GM12878 (cell line): ENCODE measurements around the gene SLC35F3. TPM values are rescaled to one million over a fixed set of nuclear protein-coding genes. Genes with fewer than 3 reads are reported as not detected.

Experiments
- ATAC-seq: fragments of 200-7000 bp; cut with Tn5 transposase; 3 replicates; pipeline ENCODE4 v1.9.1; 2020; ENCODE audit warnings: mild to moderate bottlenecking, moderate library complexity
- BruUV-seq: library from RNA; stranded (reverse); fragments of 400-500 nt; replicated peaks from 2 replicates; lab custom pipeline; 2021; lab: Mats Ljungman, UMichigan
- CTCF ChIA-PET: fragments of 300-600 bp; sonication (Branson Sonifier 250); formaldehyde crosslinking; extraction: SDS; loops from one replicate; lab custom pipeline; 2021; ENCODE audit warnings: inconsistent platforms; lab: Yijun Ruan, JAX
- POLR2A ChIA-PET: fragments of 350-600 bp; formaldehyde crosslinking; extraction: SDS; loops from one replicate; lab custom pipeline; 2021; ENCODE audit warnings: inconsistent platforms; lab: Charles Lee
- RAD21 ChIA-PET: fragments of 300-600 bp; sonication (Branson Sonifier 250); formaldehyde crosslinking; loops from one replicate; lab custom pipeline; 2023; ENCODE audit warnings: antibody characterized with exemption; ENCODE audit not compliant: unreplicated experiment; lab: Charles Lee
- SMC1A ChIA-PET: fragments of 300-600 bp; sonication (Branson Sonifier 250); formaldehyde crosslinking; loops from one replicate; lab custom pipeline; 2023; ENCODE audit not compliant: unreplicated experiment, uncharacterized antibody; lab: Charles Lee
- DNase-seq: peaks from one replicate; pipeline ENCODE4 v3.0.0-alpha.2; 2011; ENCODE audit warnings: low read depth, low spot score
- FAIRE-seq: peaks from 3 replicates; lab custom pipeline; 2011; peaks lifted over from hg19 to GRCh38; lab: Jason Lieb, UNC
- H2AFZ ChIP-seq: 2 replicates; pipeline ENCODE4 v1.6.0; 2011; ENCODE audit warnings: low read depth, low read length, control low read depth; ENCODE audit not compliant: control insufficient read depth
- H3K27ac ChIP-seq: 2 replicates; pipeline ENCODE4 v1.5.1; 2011; ENCODE audit warnings: control low read depth; ENCODE audit not compliant: control insufficient read depth, insufficient read depth
- H3K27me3 ChIP-seq, 2 experiments: replicated peaks in 1 of 2; 2 replicates each; pipeline versions ENCODE4 v1.6.0 to v1.6.1; 2011; ENCODE audit warnings: low read length in 1 of 2; ENCODE audit not compliant: control insufficient read depth in 2 of 2, insufficient read depth in 2 of 2
- H3K36me3 ChIP-seq, 2 experiments: 2 replicates each; pipeline ENCODE4 v1.5.1; 2011; ENCODE audit warnings: low read length in 1 of 2; ENCODE audit not compliant: control insufficient read depth in 2 of 2, insufficient read depth in 2 of 2
- H3K4me1 ChIP-seq: 2 replicates; pipeline ENCODE4 v1.6.1; 2011; ENCODE audit warnings: mild to moderate bottlenecking, low read length, moderate library complexity, mixed read lengths; ENCODE audit not compliant: control insufficient read depth, insufficient read depth
- H3K4me2 ChIP-seq: 2 replicates; pipeline ENCODE4 v1.6.0; 2011; ENCODE audit warnings: control low read depth; ENCODE audit not compliant: control insufficient read depth, insufficient read depth
- H3K4me3 ChIP-seq: fragments of 200-600 bp; sonication (generic); 2 replicates; pipeline ENCODE4 v1.5.1; 2016
- H3K79me2 ChIP-seq: 2 replicates; pipeline ENCODE4 v1.6.0; 2011; ENCODE audit warnings: low read length; ENCODE audit not compliant: control insufficient read depth, insufficient read depth
- H3K9ac ChIP-seq: 2 replicates; pipeline ENCODE4 v1.8.0; 2011; ENCODE audit warnings: low read length, control low read depth, mixed read lengths; ENCODE audit not compliant: control insufficient read depth, insufficient read depth
- H3K9me3 ChIP-seq: replicated peaks from 3 replicates; pipeline ENCODE4 v1.5.1; 2011; ENCODE audit warnings: mild to moderate bottlenecking, low read length; ENCODE audit not compliant: control insufficient read depth, insufficient read depth
- H4K20me1 ChIP-seq: 2 replicates; pipeline ENCODE4 v1.6.0; 2011; ENCODE audit not compliant: control insufficient read depth, insufficient read depth
- BACH1 ChIP-seq: fragments of 450-650 bp; IDR thresholded peaks from 2 replicates; pipeline ENCODE4 v1.6.1; 2017; ENCODE audit warnings: mild to moderate bottlenecking, borderline replicate concordance
- BCLAF1 ChIP-seq: fragments of 450-650 bp; IDR thresholded peaks from 2 replicates; pipeline ENCODE4 v1.6.1; 2017; ENCODE audit warnings: antibody characterized with exemption, mild to moderate bottlenecking, moderate library complexity
- BMI1 ChIP-seq: fragments of 450-650 bp; IDR thresholded peaks from 2 replicates; pipeline ENCODE4 v1.6.1; 2016; ENCODE audit warnings: mild to moderate bottlenecking, moderate library complexity, borderline replicate concordance
- FOXK2 ChIP-seq: fragments of 450-650 bp; IDR thresholded peaks from 2 replicates; pipeline ENCODE4 v1.6.1; 2017; ENCODE audit warnings: mild to moderate bottlenecking, moderate library complexity
- JUNB ChIP-seq: IDR thresholded peaks from 2 replicates; pipeline ENCODE4 v1.6.1; 2016; ENCODE audit warnings: antibody characterized with exemption, mild to moderate bottlenecking
- MTA3 ChIP-seq: IDR thresholded peaks from 2 replicates; pipeline ENCODE4 v1.6.1; 2012; ENCODE audit warnings: low read length, inconsistent platforms, borderline replicate concordance
- ZBED1 ChIP-seq: IDR thresholded peaks from 2 replicates; pipeline ENCODE4 v1.6.1; 2016; ENCODE audit warnings: borderline replicate concordance
- WGBS: methylation state at CpG from one replicate; pipeline ENCODE4 v1.1.6; 2016; ENCODE audit warnings: low lambda C conversion rate; ENCODE audit not compliant: insufficient replicate concordance, insufficient coverage; ENCODE audit errors: missing lambda C conversion rate; 5-methylcytosine and 5-hydroxymethylcytosine counted together
- in situ Hi-C: fragments of 300-500 bp; cut with MboI; formaldehyde crosslinking; loops from 9 replicates; pipeline ENCODE4 v1.14.3; 2018; ENCODE audit warnings: mixed read lengths
- intact Hi-C: fragments of 100-400 bp; cut with micrococcal nuclease; formaldehyde crosslinking; loops from one replicate; pipeline ENCODE4 v1.14.2; 2022; ENCODE audit not compliant: unreplicated experiment
- polyA plus RNA-seq, 11 experiments: library from polyadenylated mRNA; depleted of rRNA in 4 of 11; unstranded in 6 of 11; stranded (reverse) in 5 of 11; fragments of >200 nt; fragmentation: Nextera tagmentation in 4 of 11; fragmentation: Illumina TruSeq in 1 of 11; extraction: Ambion mirVana in 4 of 11; extraction: Trizol in 1 of 11; gene quantifications; 1 replicate in 1 of 11; 2 replicates in 10 of 11; pipeline versions ENCODE4 v1.2.1 to v1.2.3, GENCODE V29; 2011 to 2016; ENCODE audit warnings: inconsistent platforms in 2 of 11, missing spikeins in 2 of 11, low read depth in 1 of 11
- total RNA-seq, 4 experiments: library from RNA; depleted of rRNA in 3 of 4; stranded (reverse); fragments of >200 nt in 3 of 4; fragmentation: Illumina TruSeq in 1 of 4; extraction: Trizol in 1 of 4; gene quantifications; 2 replicates each; pipeline versions ENCODE4 v1.2.1 to v1.2.3, GENCODE V29; 2013 to 2021
- TF ChIP-seq, protein P1 (sequence below): fragments of 150-350 bp; IDR thresholded peaks from 2 replicates; pipeline ENCODE4 v1.6.1; 2014; ENCODE audit warnings: mild to moderate bottlenecking, low read depth, low read length
- TF ChIP-seq, protein P2 (sequence below): IDR thresholded peaks from 2 replicates; pipeline ENCODE4 v1.6.1; 2012; ENCODE audit warnings: improper control_type of control experiment, low read depth, low read length; ENCODE audit not compliant: insufficient replicate concordance
- TF ChIP-seq, protein P3 (sequence below): fragments of 450-650 bp; IDR thresholded peaks from 2 replicates; pipeline ENCODE4 v1.6.1; 2016; ENCODE audit warnings: mild to moderate bottlenecking

Gene SLC35F3
- total and polyA plus RNA-seq, 10 of the 15 experiments (the other 5 are each of a cell fraction or from before 2014, with no cell fraction given) = 1.0 to 8.6 (median 5.7) TPM

- in situ Hi-C loops (loop anchor here (25.0 kb wide), 1 partner anchor 88 kb away; no protein-coding TSS in a partner anchor), intact Hi-C loops (no loop called here)
- DNase-seq (no peak), ATAC-seq (no peak), FAIRE-seq (no peak)
- Histone ChIP-seq H4K20me1 (no peaks in the 10 kb centered on the region), H2AFZ (no peak overlapping the region), H3K4me2 (no peak overlapping the region), H3K9me3 (no peaks in the 10 kb centered on the region), H3K79me2 (no peaks in the 10 kb centered on the region), H3K9ac (no peak overlapping the region), H3K4me3 (no peak overlapping the region), H3K4me1 (no peaks in the 10 kb centered on the region), H3K27me3 (no peaks in the 10 kb centered on the region), H3K36me3 (no peaks in the 10 kb centered on the region), H3K27ac (no peak overlapping the region)
- CTCF ChIA-PET = interaction anchor here (2.1 kb wide), 1 partner anchor 10 kb away, joined by 8 read pairs; no protein-coding TSS in a partner anchor
- POLR2A ChIA-PET = no interaction called here
- SMC1A ChIA-PET = interaction anchor here (0.7 to 1.7 kb wide), 3 partner anchors 9 to 14 kb away, joined by 3 to 5 read pairs (median 4); no protein-coding TSS in a partner anchor
- TF ChIP-seq BMI1 (no peak), ZBED1 (no peak), JUNB (no peak), BCLAF1 (no peak), MTA3 (no peak), FOXK2 (no peak), BACH1 (no peak)
- TF ChIP-seq, protein P1, sequence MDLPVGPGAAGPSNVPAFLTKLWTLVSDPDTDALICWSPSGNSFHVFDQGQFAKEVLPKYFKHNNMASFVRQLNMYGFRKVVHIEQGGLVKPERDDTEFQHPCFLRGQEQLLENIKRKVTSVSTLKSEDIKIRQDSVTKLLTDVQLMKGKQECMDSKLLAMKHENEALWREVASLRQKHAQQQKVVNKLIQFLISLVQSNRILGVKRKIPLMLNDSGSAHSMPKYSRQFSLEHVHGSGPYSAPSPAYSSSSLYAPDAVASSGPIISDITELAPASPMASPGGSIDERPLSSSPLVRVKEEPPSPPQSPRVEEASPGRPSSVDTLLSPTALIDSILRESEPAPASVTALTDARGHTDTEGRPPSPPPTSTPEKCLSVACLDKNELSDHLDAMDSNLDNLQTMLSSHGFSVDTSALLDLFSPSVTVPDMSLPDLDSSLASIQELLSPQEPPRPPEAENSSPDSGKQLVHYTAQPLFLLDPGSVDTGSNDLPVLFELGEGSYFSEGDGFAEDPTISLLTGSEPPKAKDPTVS = no peak
- TF ChIP-seq, protein P2, sequence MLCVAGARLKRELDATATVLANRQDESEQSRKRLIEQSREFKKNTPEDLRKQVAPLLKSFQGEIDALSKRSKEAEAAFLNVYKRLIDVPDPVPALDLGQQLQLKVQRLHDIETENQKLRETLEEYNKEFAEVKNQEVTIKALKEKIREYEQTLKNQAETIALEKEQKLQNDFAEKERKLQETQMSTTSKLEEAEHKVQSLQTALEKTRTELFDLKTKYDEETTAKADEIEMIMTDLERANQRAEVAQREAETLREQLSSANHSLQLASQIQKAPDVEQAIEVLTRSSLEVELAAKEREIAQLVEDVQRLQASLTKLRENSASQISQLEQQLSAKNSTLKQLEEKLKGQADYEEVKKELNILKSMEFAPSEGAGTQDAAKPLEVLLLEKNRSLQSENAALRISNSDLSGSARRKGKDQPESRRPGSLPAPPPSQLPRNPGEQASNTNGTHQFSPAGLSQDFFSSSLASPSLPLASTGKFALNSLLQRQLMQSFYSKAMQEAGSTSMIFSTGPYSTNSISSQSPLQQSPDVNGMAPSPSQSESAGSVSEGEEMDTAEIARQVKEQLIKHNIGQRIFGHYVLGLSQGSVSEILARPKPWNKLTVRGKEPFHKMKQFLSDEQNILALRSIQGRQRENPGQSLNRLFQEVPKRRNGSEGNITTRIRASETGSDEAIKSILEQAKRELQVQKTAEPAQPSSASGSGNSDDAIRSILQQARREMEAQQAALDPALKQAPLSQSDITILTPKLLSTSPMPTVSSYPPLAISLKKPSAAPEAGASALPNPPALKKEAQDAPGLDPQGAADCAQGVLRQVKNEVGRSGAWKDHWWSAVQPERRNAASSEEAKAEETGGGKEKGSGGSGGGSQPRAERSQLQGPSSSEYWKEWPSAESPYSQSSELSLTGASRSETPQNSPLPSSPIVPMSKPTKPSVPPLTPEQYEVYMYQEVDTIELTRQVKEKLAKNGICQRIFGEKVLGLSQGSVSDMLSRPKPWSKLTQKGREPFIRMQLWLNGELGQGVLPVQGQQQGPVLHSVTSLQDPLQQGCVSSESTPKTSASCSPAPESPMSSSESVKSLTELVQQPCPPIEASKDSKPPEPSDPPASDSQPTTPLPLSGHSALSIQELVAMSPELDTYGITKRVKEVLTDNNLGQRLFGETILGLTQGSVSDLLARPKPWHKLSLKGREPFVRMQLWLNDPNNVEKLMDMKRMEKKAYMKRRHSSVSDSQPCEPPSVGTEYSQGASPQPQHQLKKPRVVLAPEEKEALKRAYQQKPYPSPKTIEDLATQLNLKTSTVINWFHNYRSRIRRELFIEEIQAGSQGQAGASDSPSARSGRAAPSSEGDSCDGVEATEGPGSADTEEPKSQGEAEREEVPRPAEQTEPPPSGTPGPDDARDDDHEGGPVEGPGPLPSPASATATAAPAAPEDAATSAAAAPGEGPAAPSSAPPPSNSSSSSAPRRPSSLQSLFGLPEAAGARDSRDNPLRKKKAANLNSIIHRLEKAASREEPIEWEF = no peak
- TF ChIP-seq, protein P3, sequence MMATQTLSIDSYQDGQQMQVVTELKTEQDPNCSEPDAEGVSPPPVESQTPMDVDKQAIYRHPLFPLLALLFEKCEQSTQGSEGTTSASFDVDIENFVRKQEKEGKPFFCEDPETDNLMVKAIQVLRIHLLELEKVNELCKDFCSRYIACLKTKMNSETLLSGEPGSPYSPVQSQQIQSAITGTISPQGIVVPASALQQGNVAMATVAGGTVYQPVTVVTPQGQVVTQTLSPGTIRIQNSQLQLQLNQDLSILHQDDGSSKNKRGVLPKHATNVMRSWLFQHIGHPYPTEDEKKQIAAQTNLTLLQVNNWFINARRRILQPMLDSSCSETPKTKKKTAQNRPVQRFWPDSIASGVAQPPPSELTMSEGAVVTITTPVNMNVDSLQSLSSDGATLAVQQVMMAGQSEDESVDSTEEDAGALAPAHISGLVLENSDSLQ = no peak
- RAD21 ChIA-PET = interaction anchor here (0.9 kb wide), 1 partner anchor 87 kb away, joined by 3 read pairs; no protein-coding TSS in a partner anchor
- WGBS = 37% methylated on average over 2 of the region's 2 CpGs
- no TSS peak for BruUV-seq
Observed at GRCh38 chr1:234300096-234300495, 395.6 kb downstream of the SLC35F3 start.
